GM21825 (cell line): ENCODE data around the gene IGFL2.
"Not testable (repeated sequence)": the region's sequence is repeated elsewhere in the genome, so short reads cannot be mapped to it uniquely, and the experiment has no call there.

Experiments
- ATAC-seq: cut with Tn5 transposase; IDR thresholded peaks from one replicate; pipeline ENCODE4 v1.9.1; 2021; ENCODE audit warnings: mild to moderate bottlenecking, moderate library complexity; ENCODE audit not compliant: unreplicated experiment

Gene IGFL2

DNA sequence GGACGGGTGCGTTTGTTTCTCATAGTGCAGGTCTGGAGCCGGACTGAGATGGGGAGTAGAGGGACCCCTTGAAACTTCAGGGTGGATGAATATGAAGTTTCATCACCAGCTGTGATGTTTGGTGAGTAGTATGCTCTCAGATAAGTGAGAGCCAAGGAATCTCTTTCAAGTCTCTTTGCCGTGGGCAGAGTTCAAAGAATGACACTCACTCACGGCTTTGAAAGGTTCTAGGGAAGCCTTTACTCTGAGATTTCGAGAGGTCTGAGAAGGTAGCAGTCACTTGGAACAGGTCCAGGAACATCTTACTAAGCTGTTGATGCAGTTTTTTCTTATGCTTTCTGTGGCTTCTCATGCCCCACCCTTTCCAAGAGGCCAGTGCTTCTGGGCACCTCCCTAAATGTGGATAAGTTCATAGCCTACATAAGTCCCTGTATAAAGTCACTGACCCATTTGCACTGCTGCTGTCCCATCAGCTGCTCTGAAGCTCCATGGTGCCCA lies at the start of gene IGFL2:
TSS of gene IGFL2 (plus strand) at position 448 of the 498 bp plus-strand sequence. CDS start at position 489, 41 bp downstream.
- no peak for ATAC-seq

GRCh38 chr19:46100344-46100743 lies 47.7 kb upstream of the IGFL2 start:
- no peak for ATAC-seq

DNA sequence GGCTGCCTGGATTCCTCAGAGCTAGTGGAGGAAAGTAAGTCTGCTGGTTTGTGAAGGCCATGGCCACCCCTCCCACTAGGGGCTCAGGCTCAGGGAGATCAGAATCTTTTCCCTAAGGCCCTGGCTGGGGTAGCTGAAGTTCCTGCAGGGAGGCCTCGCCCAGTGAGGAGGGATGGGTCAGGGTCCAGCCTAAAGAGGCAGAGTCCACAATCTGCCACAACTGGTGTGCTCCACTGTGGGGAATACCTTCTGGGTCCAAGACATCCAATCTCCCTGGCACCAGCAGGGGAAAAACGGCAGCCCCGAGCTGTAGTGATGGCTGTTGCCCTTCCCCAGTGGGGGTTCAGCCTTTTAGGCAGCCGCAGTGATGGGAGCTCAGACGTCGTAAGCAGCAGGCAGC lies 46.7 kb upstream of the IGFL2 start:
- ATAC-seq = no peak

DNA sequence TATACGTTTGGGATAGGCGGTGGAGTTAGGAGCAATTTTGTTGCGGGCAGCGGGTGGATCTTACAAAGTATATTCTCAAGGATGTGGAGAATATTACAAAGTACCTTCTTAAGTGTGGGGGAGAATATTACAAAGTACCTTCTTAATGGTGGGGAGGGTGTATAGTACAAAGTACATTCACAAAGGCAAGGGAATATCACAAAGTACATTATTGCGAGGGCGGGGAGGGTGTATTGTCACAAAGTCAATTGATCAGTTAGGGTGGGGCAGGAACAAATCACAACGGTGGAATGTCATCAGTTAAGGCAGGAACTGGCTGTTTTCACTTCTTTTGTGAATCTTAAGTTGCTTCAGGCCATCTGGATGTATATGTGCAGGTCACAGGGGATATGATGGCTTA lies 45.7 kb upstream of the IGFL2 start:
- ATAC-seq = not testable (repeated sequence)

DNA sequence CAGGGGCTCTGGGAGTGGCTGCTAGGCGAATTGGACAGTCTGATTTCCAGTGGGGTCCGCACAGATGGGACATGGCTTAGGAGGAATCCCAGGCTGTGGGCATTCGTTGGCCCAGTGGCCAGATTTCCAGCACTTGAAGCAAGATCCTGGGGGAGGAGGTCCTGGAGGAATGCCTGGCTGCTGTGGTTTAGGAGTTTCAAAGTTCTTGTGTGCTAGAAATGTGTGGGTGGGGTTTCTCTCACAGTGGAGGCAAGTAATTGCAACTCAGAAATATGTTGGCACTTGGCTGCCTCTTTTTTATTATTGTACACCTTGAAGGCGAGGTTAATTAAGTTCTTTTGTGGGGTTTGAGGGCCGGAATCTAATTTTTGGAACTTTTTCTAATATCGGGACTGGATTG lies 40.7 kb upstream of the IGFL2 start:
- ATAC-seq = no peak

DNA sequence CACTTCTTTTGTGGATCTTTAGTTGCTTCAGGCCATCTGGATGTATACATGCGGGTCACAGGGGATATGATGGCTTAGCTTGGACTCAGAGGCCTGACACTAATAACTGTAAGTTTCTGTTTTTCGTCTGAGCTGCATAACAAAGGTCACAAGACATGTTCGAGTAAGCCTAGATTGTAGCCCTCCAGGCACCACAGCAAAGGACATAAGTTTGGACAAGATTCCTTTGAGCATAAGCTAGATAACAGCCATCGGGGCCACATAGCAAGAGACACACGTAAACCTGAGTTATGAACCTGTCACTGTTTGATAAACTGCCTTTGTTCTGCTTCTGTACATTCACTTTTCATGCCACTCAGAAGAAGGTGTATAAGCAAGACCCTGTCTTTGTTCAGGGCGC lies 38.2 kb upstream of the IGFL2 start:
- no peak for ATAC-seq

GRCh38 chr19:46111376-46111775 lies 36.7 kb upstream of the IGFL2 start:
- no peak for ATAC-seq

DNA sequence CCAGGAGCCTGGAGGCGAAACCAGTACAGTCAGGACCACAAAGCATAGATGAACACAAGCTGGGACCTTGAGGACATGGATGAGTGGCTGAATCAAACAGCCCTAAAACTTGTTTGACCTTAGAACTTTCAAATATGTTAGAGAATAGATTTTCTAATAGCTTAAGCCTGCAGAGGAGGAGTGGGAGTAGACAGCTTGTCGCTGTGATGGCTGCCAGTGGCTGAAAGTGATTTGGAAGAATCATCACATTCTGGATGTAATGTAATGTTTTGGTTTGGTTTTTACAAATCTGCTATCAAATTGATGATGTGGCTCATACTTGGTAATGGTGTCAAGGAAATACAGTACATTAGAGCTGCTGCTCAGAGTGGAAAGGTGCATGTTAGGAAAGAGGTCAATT lies 35.5 kb upstream of the IGFL2 start:
- no peak for ATAC-seq

- no peak for ATAC-seq
Observed at GRCh38 chr19:46113726-46114125, 34.3 kb upstream of the IGFL2 start.

DNA sequence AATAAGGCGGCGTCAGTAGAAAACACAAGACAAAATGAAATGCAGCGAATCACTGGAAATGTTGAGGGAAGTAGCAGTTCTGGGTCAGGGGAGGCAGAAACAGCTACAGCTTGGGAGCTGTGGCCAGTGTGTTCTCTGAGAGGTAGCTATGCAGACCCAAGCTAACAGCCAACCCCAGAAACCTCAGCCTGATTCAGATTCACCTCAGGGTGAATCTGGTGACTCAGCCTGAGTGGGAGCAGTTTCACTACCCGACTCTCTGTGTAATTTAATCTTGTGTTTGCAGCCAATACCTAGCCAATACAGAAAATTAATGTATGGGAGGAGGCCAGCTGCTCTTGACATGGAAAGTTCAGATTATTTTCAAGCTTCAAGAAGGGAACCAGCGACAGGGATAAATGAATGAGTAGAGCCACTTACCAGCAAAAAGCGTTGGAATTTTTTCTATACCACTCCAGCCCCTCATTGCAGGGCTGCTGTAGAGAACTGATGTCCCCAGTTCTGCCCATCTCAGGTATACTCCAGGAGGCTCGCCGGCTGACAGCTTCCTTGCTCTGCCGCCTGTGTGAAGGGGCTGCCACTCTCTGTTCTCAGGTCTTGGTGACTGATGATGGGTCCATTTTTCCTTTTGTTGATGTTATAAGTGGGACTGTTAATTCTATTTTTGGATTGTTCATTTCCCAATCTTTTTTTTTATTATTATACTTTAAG lies 32.5 kb upstream of the IGFL2 start:
- no peak for ATAC-seq

- no peak for ATAC-seq
Observed at GRCh38 chr19:46116121-46116520, 31.9 kb upstream of the IGFL2 start.

DNA sequence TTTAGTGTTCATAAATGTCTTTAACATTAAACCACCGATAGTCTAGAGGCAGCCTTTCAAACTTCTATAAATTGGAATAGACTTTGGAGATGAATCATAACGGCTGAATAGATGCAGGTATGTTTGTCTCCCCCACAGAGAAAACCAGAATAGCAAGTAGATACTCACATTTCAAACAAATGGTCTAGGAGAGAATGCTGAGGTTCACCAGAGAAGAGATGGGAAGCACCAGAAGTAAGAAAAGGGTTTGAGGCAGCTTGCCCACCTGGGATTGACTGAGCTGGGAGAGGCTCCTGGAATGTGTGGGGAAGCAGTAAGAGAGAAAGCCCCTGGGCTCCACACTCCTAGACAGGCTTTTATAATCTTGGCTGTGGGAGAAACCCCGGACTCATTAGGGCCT lies 29.9 kb upstream of the IGFL2 start:
- no peak for ATAC-seq

- no peak for ATAC-seq
Observed at GRCh38 chr19:46124638-46125115, 23.4 kb upstream of the IGFL2 start, which contains the start of gene IGFL3. IGFL3 (minus strand) TSS chr19:46124688; CDS start chr19:46124649, 39 bp downstream.

GRCh38 chr19:46125447-46125846 lies 22.6 kb upstream of the IGFL2 start:
- ATAC-seq = no peak

DNA sequence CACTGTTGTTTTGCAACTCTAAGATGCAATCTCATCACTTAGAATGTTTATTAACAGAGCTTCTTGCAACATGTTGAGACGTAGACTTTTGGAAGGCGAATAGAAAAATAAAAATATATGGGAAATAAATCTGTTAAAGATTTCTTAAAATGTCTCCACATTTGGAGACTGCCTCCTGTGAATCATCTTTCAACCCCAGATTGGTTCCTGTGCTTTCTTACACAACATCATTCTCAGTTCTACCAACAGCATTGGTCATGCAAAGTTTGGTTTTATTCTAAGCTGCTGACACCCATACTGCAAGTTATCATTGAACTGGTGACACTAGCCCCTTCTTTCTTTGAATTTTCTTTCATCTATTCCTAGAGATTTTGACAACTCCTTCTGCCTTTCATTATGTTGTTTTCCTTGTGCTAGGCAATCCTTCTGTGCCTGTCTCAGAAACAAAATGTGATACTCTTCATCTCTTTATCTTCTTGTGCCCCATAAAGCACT lies 21.9 kb upstream of the IGFL2 start:
- ATAC-seq = no peak

- ATAC-seq = no peak
Observed at GRCh38 chr19:46131485-46132143, 16.4 kb upstream of the IGFL2 start.

DNA sequence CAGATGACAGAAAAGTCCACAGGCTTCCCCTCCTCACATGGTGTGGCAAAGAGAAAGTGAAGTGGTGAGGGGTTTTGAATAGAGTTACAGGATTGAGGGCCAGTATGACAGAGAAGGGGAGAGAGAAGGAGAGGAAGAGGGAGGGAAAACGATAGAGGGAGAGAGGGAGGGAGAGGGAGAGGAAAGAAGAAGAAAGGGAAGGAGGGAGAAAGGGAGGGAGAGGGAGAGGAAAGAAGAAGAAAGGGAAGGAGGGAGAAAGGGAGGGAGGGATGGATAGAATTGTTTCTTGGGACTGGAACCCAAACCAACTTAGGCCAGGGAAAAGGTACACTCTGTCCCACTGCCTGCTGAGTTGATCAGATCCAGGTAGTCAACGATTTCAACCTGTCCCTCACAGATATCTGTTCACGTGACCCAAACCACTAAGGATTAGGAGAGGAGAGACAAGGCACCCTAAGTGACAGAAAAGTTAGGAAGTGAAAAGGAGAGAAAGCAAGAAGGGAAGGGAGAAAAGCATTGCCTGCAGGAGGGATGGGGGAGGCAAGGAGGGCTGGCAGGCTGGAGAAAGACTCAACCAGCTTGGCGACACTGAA lies 15.4 kb upstream of the IGFL2 start:
- no peak for ATAC-seq

DNA sequence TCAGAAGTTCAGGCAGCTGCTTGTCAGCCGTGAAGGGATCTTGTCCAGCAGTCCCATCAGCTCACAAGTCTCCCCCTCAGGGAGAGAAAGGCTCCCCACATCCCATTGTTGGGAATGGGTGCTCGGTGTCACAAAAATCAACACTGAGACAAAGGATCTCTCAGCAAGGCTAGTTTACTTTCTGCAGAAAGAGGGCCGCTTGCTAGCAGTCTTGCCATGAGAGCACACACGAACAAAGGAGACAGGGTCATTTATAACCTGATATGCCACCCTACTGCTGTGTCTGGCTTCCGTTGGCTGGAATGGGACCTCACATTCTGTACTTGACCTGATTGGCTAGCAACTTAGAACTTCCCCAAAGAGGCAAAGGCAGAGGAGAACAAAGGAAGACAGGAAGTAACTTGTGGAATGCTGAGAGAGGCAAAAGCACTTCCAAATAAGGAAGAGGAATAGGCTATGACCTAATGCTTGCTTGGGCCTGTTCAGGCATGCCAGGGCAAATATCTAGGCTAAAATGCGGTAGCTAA lies 14.9 kb upstream of the IGFL2 start:
- ATAC-seq = no peak

- ATAC-seq = no peak
Observed at GRCh38 chr19:46133777-46134241, 14.2 kb upstream of the IGFL2 start.

GRCh38 chr19:46134527-46134926 lies 13.5 kb upstream of the IGFL2 start:
- ATAC-seq = no peak

GRCh38 chr19:46137915-46138473 lies 10.0 kb upstream of the IGFL2 start:
- ATAC-seq = no peak
